C4-2B (cell line): ENCODE results near the gene TSPAN14.

Source experiments
- H3K27ac ChIP-seq: fragments of 450-650 bp; 2 replicates; pipeline ENCODE4 v1.5.1; 2017
- ZFX ChIP-seq: fragments of 450-650 bp; IDR thresholded peaks from 2 replicates; pipeline ENCODE4 v1.6.1; 2017
- TF ChIP-seq, protein P1 (sequence below): fragments of 450-650 bp; conservative IDR thresholded peaks from 2 replicates; pipeline ENCODE4 v1.5.1; 2017; ENCODE audit warnings: mild to moderate bottlenecking

TSPAN14 gene

GRCh38 chr10:80526218-80526617 lies 72.1 kb downstream of the TSPAN14 start:
- TF ChIP-seq ZFX = no peak
- TF ChIP-seq, protein P1, sequence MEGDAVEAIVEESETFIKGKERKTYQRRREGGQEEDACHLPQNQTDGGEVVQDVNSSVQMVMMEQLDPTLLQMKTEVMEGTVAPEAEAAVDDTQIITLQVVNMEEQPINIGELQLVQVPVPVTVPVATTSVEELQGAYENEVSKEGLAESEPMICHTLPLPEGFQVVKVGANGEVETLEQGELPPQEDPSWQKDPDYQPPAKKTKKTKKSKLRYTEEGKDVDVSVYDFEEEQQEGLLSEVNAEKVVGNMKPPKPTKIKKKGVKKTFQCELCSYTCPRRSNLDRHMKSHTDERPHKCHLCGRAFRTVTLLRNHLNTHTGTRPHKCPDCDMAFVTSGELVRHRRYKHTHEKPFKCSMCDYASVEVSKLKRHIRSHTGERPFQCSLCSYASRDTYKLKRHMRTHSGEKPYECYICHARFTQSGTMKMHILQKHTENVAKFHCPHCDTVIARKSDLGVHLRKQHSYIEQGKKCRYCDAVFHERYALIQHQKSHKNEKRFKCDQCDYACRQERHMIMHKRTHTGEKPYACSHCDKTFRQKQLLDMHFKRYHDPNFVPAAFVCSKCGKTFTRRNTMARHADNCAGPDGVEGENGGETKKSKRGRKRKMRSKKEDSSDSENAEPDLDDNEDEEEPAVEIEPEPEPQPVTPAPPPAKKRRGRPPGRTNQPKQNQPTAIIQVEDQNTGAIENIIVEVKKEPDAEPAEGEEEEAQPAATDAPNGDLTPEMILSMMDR = no peak
- no peak overlapping the region for H3K27ac ChIP-seq

DNA sequence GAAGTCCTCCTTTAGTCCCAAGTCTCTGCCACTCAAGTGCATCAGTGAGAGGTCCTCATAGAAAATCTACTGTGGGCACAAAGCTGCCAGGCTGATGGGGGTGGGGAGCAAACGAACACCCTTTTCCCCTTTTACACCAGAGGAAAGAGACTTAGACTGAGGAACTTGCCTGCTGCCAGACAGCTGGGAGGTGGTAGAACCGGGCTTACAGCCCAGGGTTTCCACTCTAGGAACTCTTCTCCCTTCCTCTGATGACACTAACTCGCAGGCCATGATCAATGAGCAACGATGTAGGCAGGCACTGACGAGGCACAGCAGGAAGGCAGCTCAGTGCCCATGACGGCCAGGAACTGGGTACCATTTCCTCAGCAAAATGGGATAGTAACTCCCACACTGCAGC lies 72.6 kb downstream of the TSPAN14 start:
- TF ChIP-seq, protein P1 = no peak
- TF ChIP-seq ZFX = no peak
- no peak overlapping the region for H3K27ac ChIP-seq

- TF ChIP-seq ZFX = no peak
- TF ChIP-seq, protein P1 = no peak
Observed at GRCh38 chr10:80528185-80528700, 74.1 kb downstream of the TSPAN14 start.

GRCh38 chr10:80528901-80529300 lies 74.8 kb downstream of the TSPAN14 start:
- TF ChIP-seq ZFX = no peak
- TF ChIP-seq, protein P1 = no peak
- H3K27ac ChIP-seq = no peak overlapping the region

More at GRCh38 chr10:80528185-80528700, 74.1 kb downstream of the TSPAN14 start:
- no peak overlapping the region for H3K27ac ChIP-seq

GRCh38 chr10:80529604-80530003 lies 75.5 kb downstream of the TSPAN14 start:
- peak overlapping the region; percentile 16 for H3K27ac ChIP-seq
- no peak for TF ChIP-seq ZFX
- TF ChIP-seq, protein P1 = no peak

GRCh38 chr10:80530251-80530650 lies 76.1 kb downstream of the TSPAN14 start:
- TF ChIP-seq, protein P1 = peak; percentile 65
- TF ChIP-seq ZFX = no peak
- H3K27ac ChIP-seq = peak overlapping the region; percentile 16

DNA sequence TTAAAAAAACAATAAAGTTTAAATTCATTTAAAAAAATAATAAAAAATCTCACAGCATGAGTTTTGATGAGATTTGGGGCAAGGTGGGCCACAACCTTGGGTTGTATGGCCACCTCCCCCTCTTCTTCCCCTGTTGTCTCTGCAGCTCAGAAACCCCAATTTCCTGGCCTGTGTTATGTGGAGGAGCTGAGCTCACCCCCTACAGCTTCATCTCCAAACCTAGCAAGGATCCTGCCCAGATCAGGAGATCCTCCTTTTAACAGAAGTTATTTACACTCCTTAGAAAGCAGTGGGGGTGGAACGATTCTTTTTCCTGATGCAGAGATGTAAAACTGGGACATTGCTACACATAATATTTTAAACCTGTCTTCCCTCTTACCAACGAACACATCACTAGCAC lies 76.7 kb downstream of the TSPAN14 start:
- H3K27ac ChIP-seq = no peak overlapping the region
- TF ChIP-seq ZFX = no peak
- TF ChIP-seq, protein P1 = no peak
